ENCODE data around the gene AASDH. TPM values are rescaled to one million over a fixed set of nuclear protein-coding genes. Genes with fewer than 3 reads are reported as not detected.

AASDH gene
- total RNA-seq, 1 donor from 2014 or later, result 7.7 TPM

DNA sequence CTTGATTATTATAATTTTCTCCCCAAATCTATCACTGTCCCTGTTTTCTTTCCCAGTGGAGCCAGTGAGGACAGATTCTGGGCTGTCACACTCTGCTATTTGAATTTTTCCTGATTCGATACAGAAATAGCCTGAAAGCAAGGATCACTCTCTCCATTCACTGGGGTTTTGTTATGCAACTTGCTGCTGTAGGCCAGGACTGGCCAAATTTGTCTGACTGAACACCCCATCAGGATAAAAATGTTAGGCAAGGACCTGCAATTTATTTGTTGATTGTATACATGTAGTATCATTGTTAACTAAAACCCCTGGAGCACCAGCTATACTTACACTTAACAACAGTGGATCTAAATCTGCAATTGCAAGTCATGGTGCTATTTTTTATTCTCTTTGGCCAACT lies 68.7 kb downstream of the AASDH start:
- no peak for DNase-seq (ENCODE audit: low spot score)

DNA sequence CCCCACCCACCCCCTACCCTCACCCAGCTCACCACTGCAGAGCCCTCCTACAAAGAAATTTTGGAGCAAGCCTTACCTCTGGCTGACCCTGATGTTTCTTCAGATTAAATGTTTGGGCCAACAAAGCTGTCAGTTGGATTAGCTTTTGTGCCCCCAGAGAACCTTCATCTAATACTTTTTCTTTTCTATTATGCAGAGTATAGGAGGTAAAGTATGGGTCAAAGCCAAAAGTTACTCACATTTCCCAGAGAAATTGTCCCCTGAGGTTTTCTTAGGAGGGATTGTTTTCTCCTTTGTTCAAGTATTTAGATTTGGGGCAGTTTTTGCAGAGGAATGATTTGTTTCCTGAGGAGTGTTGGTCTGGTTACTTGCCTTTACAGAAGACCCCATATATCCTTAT lies 69.5 kb downstream of the AASDH start:
- no peak for DNase-seq (ENCODE audit: low spot score)

DNA sequence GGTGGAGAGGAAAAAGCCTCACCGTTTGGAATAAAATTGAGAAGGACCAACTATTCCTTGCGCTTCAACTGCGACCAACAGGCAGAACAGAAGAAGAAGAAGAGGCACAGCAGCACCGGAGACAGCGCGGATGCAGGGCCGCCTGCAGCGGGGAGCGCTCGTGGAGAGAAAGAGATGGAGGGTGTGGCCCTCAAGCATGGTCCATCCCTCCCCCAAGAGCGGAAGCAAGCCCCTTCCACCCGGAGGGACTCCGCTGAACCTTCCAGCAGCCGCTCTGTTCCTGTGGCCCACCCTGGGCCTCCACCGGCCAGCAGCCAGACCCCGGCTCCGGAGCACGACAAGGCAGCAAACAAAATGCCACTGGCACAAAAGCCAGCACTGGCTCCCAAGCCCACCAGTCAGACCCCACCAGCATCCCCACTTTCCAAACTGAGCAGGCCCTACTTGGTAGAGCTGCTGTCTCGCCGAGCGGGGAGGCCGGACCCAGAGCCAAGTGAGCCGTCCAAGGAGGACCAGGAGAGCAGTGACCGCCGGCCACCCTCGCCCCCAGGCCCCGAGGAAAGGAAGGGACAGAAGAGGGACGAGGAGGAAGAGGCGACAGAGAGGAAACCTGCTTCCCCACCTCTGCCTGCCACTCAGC lies 71.2 kb downstream of the AASDH start:
- DNase-seq (ENCODE audit: low spot score), result no peak

DNA sequence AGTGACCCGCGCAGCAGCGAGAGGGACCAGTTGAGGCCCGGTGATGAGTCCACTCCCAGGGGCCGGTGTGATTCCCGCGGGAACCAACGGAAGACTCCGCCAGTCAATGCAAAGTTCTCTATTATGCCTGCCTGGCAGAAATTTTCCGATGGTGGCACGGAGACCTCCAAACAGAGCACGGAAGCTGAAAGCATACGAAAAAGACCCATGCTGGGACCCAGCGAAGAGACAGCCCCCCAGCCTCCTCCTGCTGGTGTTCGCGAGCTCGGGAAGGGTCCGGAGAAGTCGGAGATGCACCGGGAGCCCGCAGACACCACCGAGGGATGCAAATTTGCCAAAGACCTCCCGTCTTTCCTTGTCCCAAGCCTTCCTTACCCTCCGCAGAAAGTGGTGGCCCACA lies 71.7 kb downstream of the AASDH start:
- no peak for DNase-seq (ENCODE audit: low spot score)

DNA sequence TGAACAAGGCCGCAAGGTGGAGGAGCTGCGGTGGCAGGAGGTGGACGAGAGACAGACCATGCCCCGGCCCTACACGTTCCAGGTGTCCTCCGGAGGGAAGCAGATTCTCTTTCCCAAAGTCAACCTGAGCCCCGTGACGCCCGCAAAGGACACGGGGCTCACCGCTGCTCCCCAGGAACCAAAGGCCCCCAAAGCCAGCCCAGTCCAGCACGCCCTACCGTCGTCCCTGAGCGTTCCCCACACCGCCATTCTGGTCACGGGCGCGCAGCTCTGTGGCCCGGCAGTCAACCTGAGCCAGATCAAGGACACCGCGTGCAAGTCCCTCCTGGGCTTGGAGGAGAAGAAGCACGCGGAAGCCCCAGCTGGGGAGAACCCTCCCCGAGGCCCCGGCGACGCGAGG lies 72.2 kb downstream of the AASDH start:
- no peak for DNase-seq (ENCODE audit: low spot score)

DNA sequence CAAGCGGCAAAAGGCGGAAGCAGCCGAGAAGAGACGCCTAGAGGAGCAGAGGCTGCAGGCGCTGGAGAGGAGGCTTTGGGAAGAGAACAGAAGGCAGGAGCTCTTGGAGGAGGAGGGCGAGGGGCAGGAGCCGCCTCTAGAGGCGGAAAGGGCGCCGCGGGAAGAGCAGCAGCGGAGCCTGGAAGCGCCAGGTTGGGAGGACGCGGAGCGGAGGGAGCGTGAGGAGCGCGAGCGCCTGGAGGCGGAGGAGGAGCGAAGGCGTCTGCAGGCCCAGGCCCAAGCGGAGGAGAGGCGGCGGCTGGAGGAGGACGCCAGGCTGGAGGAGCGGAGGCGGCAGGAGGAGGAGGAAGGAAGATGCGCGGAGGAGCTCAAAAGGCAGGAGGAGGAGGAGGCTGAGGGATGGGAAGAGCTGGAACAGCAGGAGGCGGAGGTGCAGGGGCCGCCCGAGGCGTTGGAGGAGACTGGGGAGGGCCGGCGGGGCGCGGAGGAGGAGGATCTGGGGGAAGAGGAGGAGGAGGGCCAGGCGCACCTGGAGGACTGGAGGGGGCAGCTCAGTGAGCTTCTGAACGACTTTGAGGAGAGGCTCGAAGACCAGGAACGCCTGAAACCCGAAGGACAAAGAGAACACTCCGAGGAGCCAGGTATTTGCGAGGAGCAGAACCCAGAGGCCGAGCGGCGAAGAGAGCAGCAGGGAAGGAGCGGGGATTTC lies 72.9 kb downstream of the AASDH start:
- DNase-seq (ENCODE audit: low spot score), result no peak

DNA sequence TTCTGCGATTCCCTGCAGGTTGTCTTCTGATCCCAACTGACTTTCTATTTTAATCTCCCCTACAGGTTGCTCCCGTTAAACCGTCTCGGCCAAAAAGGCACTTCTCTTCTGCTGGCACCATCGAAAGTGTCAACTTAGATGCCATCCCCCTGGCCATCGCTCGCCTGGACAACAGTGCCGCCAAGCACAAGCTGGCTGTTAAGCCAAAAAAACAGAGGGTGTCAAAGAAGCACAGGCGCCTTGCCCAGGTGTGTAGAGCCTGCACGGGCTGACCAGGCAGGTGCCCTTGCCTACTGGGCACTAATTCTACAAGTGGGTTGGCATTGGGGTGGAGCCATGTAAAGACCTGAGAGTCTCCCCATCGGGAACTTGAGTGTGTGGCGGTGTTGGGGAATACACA lies 74.2 kb downstream of the AASDH start:
- DNase-seq (ENCODE audit: low spot score), result no peak

DNA sequence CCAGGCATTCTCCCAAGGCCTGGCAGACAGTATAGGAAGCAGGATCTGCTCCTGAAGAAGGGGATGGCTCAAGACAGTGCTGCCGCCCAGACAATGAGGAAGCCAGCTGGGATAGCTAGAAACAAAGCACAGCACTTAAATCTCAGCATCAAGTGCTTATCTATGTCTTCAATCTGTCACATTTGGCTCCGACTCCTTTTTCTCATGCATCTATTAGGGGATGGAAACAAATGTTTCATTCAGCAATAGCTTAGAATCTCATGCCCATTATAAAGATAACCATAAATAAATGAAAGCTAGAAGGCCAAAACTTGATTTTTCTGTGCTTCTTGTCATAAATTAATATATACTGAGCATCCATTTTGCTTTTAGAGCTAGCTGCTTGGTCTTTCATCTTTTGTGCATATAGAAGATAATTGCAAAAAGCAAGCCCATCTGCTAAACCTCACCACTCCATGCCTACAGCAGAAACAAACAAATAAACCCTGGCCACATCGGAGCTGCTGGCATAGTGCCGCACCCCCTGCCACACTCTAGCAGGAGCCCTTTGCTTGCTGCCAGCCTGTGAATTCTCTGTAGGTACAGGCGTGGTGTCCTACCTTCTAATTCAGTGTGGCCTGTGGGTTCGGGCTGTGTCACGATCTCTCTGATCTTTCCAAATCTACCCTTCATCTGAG lies 75.9 kb downstream of the AASDH start:
- DNase-seq (ENCODE audit: low spot score), result no peak

DNA sequence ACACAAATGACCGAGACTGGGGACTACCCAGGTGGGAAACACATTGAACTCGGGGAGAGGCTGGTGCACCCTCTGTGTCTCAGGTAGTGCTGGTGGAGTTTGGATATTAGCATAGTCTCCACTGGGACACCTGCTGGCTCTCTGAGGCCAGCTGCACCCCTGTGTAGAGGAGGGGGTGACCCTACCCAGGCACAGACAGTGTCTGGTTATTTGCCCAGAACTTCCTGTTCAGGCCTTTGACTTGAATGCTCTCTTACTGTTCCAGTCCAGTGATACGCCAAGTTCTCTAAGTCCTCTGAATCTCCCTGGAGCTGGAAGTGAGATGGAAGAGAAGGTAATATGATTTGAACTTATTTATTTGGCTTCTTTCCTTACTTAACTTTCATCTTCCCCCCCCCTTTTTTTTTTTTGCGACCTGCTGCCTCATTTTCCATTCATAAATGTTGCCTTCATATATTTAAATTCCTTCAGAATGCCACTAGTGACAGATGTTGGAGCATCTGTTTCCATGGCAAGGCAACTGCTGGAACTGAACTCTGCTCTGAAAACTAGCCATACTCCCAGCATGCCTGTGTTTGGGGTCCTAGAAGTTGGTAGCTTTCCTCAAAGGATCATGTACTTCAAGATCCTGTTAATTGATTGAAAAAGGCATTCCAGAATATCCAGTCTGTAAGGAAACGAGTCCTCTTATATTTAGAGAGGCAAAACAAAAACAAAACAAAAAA lies 76.7 kb downstream of the AASDH start:
- DNase-seq (ENCODE audit: low spot score), result no peak

DNA sequence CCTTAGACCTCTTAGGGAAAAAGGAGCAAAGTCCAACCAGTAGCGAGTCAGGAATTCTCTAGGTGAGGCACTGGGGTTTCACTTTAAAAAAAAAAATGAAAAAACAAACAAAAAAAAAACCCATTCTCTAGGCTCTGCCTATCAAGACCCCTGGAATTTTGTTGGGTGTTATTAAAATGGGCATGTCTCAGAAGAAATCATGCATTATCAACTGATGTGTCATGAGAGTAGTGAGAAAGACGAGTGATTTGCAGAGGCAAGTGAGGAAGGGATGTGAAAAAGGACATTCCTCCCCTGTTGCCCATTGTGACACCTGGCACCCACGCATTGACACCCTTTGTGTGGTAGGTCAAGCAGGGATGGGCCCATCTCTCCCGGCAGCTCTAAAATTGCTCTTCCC lies 78.9 kb downstream of the AASDH start:
- DNase-seq (ENCODE audit: low spot score), result no peak

DNA sequence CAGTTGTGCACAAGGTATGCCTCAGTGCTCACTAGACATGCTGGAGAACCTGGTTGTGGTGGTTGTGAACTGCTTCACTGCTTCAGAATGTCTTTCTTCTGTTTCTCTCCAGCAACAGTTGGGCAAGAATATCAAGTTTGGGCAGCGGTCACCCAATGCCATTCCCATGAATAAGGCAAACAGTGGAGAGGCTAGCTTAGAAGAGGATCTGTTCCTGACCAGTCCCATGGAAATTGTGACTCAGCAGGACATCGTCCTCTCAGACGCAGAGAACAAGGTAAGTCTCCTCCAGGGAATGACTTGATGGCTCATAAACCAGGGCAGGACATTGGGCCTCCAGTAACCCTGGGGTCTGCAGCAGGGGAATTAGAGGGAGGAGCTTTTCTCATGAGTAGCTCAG lies 79.9 kb downstream of the AASDH start:
- DNase-seq (ENCODE audit: low spot score), result no peak

DNA sequence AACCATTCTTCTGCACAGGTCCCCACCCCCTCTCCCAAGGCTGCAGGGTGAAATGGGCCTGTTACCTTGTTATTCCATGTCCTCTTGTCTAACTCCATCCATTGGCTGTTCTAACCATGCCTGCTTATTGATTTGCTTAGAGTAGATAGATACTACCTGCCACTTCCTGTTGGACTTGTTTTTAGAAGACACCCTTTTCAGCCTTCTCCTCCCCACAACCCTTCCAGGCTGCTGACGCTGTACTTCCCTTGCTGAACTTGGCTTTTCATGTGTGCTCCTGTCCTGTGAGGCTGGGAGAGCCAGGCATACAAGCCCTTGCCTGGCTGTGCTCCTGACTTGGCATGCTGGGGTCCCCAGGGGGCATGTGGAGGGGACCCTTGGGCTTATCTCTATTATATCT lies 81.9 kb downstream of the AASDH start:
- DNase-seq (ENCODE audit: low spot score), result no peak

DNA sequence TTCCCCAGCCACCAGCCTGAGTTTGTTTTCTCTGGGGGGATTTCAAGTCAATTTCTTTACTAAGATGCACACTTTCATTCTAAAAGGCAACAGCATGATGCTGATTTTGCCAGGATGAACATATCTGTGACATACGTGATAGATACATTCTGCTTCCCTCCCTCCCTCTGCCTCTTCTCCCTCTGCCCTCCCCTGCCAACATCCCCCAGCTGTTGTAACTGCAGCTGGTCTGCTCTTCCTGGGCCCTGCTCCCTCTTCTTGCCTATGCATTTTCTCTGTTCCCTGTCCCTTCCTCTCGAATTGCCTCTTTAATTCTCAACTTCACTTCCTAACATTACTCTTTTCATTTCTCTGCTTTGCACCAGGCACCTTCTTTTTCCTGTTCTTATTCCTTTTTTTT lies 83.4 kb downstream of the AASDH start:
- no peak for DNase-seq (ENCODE audit: low spot score)

DNA sequence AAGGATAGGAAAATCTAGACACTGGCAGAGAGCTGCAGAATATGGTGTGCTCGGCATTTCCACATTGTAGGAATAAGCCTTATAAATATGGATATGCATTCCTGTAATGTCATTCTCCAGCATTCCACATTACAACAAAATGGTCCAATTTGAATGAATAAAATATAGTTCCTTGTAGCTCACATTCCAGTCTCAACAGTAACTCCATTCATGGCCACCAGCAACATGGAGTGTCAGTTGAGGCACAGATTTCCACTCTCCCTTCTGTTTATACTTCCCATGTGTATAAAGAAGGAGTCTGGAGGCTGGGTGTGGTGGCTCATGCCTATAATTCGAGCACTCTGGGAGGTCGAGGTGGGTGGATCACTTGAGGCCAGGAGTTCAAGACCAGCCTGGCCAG lies 84.5 kb downstream of the AASDH start:
- DNase-seq (ENCODE audit: low spot score), result no peak

DNA sequence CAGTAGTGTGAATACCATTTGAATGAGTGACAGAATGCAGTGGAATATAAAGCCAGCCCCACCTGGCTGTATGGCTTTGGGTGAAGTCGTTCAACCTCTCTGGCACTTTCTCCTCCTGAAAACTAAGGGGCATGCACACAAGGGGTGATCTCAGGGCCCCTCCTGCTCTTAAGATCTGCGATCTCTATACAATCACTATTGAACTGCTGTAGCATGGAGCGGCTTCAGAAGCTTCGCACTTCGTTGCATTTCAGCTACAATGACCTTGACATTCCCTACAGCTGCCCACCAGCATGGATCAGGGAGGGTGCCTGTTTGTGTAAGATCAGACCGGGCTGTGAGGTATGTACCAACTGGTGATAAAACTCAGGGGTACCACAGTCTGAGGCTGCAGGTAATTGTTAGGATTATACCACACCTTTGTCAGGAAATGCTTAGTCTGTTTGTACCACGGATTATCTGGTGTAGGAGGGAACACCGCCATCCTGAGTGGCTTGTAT lies 85.2 kb downstream of the AASDH start:
- DNase-seq (ENCODE audit: low spot score), result no peak

DNA sequence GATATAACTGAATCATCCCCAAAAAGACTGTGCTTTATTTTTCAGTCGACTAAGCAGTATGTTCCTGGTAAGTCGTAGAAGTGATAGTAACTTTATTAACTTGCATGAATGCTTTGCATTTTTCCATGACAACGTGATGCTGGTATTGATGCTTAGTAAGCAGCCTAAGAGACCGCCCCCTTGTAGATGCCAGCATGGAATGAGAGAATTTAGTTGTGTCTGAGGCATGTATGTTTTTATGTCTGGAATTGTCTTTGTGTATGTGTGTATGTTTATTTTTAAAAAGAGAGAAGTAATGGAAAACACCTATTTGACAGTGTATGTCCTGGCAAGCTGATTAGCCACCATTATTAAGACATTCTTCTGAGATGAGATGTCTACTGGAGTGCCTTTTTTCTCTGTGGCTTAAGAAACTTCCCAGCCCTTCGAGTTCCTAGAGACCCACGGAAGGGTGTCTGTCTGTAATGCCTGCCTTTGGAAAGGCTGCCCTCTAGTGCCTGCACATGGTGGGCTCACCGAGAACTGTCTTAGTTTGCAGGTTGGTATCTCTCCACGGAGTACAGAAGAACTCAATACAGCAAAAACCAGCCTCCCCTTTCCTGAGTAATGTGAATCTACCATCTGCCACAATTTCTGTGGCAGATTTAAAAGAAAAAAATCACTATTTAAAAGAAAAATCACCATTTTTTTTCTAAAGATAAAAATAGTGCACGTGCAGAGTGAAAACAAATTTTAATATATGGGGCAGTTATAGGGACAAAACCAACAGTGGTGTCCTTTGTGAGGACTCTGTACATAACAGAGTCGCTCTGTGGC lies 85.9 kb downstream of the AASDH start:
- DNase-seq (ENCODE audit: low spot score), result no peak

DNA sequence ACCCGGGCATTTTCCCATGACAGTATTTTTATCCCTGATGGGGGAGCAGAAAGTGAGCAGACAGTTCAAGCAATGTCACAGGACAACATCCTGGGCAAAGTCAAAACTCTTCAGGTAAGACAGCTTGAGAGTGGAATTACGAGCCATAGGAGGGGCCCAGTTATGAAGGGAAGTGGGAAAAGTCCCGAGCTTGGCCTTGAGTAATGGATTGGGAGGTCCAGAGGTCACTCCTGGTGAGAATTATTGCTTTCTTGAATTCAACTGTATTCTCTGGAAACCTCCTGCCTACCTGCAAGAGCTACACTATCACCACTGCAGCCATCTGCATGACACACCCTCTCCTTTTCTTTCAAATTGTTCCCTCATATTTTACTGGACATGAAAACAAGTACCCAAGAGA lies 89.1 kb downstream of the AASDH start:
- no peak for DNase-seq (ENCODE audit: low spot score)

DNA sequence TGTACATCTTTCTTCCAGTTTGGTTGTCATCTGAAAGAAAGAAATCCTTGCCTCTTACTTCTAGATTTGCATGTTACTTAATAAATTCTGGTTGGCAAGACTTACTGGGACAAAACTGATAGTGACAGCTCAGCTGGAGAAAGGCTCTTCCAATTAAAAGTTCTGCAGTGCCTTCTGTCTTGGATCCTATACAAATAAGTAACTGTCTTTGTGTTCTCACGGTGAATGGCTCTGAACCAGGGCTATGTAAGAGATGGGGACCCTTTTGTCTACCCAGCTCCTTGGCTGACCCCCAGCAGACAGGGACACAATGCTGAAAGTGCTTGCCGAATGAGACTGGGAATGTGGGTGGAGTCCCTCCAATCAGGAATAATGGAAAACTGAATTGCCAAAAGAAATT lies 89.5 kb downstream of the AASDH start:
- no peak for DNase-seq (ENCODE audit: low spot score)

DNA sequence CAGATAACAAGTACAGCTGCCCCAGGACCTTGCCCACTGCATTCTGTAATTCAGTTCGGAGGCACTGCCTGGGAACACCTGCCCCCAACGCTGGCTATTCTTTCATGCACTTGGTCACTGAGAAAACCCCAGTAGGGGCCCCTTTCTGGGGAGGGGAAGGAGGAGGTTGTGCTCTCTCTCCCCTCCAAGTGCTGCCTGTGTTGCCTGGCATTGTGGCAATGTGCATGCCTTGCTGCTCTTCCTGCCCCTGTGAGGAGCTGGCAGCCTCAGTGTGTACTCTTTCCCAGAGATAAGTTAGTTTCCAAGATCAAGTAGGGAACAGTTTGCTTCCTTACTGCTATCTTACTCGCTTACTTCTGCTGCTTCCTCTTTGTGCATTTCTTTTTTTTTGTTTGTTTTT lies 90.8 kb downstream of the AASDH start:
- DNase-seq (ENCODE audit: low spot score), result no peak

DNA sequence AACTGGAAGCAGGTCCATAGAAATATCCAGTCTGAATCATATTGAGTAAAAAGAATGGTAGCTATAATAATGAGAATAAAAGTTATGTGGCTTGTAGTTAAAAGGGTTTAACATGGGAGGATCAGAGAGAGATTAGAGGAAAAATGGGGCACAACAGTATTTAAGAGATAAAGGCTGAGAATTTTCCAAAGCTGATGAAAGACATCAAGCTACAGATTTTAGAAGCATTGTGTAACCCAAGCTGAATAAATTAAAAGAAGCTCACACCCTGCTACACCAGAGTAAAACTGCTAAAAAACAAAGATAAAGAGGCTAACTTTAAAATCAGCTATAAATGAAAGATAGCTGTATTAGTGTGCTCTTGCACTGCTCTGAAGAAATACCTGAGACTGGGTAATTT lies 94.2 kb downstream of the AASDH start:
- DNase-seq (ENCODE audit: low spot score), result no peak

DNA sequence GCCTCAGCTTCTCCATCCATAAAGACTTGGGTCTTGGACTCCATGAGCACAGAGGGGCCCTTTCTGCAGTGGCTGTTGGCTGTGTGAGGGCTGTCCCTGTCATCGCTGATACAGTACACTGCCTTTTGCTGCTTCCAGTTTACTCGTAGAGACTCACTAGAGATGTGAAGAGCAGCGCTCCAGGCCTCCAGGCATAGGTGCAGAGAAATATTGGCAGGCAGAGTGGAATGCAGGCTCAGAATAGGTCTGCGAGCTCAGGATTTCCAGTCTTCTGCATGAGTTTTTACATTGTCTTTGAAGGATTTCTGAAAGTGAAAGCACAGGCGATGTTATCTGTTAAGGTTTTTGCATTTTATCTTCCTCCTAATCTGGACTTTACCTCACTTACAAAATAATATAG lies 97.4 kb downstream of the AASDH start:
- no peak for DNase-seq (ENCODE audit: low spot score)

All from mesenteric fat pad (tissue), 1 donor.